ENCODE data around the gene UBASH3A.

UBASH3A gene

DNA sequence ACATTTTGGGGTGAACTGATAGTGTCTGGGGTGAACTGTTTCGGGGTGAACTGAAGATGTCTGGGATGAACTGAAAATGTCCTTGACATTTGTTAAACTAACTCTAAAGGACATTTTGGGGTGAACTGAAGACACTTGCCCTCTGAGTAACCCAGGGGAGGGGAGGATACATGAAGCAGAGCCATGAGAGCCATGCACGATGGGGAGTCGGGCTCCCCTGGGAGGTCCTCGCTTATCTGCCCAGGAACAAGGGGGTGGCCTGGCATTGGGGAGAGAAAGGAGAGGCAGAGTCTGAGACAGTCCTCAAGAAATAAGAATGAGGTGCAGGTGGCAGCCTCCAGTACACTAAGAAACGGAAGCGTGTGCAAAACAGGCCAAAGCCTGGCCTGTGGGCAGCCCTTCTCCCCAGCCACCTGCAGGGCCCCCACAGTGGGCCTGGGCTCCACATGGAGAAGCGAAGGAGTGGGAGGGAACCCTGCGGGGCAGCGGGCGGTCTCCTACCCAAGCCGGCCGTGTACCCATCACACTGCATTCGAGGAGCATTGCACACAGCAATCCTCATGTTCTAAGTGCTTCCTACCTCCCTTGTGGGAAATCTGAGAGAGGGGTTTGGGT is 68.1 kb downstream of the UBASH3A start:
- DNase-seq = no peak

DNA sequence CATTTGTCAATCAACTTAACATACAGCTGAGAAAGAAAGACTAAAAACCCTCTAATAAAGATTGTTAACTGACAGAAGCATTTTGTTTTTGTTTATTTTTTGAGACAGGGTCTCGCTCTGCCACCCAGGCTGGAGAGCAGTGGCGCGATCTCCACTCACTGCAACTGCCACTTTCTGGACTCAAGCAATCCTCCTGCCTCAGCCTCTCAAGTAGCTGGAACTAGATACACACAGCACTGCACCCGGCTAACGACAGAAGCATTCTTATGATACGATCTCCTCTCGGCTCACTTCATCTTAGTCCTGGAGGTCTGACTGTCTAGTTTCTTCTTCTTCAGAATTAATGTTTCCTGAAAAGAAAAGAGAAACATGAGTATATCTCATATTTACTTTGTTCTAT is 68.8 kb downstream of the UBASH3A start:
- no peak for DNase-seq

DNA sequence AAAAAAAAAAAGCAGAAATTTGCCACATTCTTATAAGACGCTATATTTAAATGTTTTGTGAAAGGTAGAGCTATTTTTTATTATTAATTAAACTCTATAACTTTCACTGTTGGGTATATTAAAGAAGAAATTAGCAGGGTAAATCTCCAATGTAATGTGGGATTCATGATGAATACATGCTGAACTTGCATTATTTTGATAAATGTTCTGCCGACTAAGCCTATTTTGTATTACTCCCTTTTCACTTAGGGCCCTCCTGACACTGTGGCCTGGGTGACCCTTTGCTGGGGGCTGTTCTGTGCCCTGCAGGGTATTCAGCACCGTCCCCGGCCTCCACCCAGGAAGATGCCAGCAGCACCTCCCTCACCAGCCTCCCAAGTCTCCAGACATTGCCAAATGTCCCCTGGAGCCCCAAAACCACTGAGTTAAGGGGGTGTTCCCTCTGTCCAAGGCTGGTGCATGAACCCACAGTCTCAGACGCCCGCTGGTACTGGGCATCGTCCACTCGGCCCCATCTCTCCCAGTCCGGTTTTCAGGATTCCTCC is 69.9 kb downstream of the UBASH3A start:
- no peak for DNase-seq

DNA sequence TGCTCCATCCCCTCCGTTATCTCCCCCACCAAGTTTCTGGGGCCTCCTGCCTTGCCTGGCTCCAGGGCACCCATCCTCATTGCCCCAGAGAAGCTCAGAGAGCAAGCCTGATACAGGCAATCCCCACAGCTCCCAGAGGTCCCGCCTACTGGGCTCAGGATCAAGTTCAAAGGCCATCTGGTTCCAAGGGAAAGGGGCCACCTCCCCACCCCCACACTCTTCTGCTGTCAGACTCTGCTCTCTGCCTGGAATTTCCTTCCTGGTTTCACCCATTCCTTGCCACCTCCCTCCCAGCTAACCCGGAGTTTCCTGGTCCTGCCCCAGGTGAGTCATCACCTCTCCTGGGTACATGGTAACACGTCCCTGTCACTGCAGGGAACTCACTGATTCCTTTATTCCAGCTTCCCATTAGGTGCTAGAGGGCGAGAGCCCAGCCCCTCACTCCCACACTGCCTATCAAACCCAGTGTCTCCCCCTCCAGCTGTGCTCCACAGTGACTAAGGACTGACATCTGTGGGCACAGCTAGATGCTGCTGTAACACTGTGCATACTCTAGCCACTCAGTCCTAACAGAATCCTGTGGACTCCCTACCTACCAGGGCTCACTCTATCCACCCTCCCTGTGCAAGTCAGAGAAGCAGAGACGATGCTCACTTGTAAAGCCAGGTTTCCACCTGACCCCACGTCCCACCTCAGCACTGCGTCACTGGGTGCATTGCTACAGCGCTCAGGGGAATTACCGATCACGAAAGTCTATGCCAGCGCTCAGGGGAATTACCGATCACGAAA is 70.5 kb downstream of the UBASH3A start:
- DNase-seq = no peak

DNA sequence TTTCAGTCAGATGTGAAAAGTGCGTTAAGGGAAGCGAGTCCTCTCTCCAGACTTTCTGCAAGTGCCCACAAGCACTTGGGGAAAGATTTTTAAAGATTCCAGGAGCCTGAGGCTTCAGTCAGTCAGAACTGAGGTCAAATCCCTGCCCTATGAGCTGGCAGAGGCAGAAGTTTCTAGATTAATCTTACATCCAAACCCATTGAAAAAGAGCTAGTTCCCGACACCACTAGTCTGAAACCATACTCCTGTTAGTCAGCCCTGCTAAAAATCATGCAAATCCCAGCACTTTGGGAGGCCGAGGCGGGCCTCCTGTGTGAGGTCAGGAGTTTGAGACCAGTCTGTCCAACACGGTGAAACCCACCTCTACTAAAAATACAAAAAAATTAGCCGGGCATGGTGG is 71.3 kb downstream of the UBASH3A start:
- DNase-seq = no peak

DNA sequence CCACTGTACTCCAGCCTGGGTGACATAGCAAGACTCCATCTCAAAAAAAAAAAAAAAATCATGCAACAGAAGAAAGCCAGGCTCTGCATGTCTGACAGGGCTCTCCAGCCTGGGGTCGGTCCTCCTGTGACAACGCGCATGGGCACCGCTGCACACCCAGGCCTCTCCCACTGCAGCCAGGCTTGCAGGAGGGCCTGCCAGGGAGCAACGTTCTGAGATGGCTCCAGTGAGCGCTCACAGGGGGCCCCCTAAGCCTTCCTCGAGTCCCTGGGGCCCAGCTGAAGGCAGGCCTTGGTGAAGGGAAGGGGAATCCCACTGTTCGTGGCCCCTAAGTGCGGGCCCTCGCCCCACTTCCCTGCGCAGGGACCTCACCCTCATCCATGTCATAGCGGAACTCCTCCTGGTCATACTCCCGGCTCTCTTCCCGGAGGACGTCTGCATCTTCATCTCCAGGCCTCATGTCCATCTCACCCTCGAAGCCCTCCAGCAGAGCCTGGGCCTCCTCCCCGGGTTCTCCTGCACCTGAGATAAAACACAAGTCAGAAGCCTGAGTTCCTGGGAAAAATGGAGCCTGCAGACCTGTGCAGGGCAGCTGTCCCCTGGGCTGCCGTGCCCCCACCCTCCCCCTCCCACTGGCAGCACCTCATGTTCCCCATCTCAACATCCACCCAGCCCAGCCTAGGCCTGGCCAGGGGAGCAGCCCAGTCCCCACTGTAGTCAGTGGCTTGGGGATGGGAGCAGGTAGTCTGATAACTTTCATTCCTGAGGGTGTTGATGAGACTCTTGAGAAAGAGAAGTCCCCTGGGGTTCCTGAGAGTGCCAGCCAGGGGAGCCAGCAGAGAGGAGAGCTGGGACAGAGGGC is 72.1 kb downstream of the UBASH3A start:
- no peak for DNase-seq

DNA sequence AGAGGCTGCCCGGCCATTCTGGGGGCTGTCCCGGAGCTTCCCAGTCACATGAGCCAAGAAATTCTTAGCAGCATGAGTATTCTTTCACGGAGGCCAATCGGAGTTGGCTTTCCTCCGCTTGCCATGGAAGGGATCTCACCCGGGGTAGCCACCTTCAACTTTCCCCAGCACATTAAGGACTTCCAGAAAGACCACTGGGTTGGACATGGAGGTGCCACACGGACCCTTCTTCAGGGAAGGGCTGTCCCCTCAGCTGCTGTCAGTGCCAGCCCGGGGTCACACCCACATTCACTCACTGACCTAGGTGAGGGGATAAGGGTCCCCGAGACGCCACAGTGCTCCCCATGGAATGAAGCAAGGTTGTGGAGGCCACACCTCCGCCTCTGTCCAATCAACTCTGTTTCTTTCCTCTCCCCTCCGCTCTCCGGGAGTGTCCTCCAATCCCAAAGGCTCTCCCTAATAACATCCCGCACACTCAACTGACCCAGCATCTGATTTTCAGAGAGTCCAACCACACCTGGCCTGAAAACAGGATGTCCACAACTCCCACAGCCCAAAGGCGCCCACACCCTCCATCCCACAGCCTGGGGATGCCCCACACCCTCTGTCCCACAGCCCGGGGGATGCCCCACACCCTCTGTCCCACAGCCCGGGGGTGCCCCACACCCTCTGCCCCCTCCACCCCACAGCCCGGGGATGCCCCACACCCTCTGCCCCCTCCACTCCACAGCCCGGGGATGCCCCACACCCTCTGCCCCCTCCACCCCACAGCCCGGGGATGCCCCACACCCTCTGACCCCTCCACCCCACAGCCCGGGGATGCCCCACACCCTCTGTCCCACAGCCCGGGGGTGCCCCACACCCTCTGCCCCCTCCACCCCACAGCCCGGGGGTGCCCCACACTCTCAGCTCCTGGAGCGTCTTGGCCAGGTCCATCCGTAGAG is 73.0 kb downstream of the UBASH3A start:
- no peak for DNase-seq

DNA sequence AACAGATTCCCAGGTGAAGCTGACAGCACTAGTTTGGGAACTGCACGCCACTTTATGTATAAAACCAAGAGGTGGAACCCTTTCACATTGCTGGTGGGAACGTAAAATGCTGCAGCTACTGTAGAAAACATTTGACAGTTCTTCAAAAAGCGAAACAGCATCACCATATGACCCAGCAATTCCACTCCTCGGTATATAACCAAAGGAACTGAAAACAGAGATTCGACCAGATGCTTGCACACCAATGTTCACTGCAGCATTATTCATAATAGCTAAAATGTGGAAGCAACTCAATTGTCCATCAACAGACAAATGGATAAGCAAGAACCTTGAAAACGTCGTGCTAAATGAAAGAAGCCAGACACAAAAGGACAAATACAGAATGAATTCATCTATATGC is 74.8 kb downstream of the UBASH3A start:
- DNase-seq = no peak

DNA sequence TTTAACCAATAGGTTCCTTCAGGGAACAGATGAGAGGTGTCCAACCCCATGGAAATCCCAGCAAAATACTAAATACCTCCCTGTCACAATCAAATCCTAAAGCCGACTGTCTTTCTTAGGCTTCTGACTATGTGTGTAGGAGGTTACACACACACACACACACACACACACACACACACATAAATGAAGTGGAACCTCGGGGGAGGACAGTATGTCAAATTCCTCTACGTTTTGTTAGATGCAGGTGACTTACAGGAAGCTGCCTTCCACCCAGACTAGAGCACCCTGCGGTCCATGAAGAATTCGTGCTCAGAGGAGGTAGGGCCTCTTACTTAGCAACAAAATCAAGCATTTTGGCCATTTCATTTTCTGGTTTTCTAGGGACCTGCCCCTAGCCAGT is 75.9 kb downstream of the UBASH3A start:
- no peak for DNase-seq

DNA sequence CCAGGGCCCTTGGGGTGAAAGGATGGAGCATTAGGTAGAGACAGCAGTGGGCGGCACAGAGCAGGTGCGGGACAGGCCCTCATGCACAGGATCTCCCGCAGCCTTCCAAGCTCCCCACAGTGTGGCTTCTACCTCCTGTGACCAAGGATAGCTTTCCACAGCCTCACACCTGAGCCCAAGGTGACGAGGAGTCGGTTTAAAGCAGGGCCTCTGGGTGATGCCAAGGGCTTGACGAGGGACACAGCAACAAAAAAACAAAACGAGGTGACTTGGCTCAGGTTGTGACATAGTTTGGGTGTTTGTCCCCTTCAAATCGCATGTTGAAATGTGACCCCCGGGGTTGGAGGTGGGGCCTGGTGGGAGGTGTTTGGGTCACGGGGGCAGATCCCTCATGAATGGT is 77.0 kb downstream of the UBASH3A start:
- DNase-seq = no peak

DNA sequence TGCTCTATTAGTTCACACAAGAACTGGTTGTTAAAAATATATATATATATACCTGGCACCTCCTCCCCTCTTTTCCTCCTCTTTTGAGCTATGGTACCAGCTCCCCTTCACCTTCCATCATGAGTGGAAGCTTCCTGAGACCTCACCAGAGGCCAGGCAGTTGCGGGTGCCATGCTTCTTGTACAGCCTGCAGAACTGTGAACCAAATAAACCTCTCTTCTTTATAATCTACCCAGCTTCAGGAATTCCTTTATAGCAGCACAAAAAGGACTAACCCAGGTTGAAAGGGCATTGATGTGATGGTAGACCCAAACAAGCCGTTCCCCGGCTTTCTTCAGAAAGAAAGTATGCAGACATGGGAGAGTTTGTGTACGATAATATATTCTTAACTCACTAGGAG is 77.5 kb downstream of the UBASH3A start:
- DNase-seq = no peak

DNA sequence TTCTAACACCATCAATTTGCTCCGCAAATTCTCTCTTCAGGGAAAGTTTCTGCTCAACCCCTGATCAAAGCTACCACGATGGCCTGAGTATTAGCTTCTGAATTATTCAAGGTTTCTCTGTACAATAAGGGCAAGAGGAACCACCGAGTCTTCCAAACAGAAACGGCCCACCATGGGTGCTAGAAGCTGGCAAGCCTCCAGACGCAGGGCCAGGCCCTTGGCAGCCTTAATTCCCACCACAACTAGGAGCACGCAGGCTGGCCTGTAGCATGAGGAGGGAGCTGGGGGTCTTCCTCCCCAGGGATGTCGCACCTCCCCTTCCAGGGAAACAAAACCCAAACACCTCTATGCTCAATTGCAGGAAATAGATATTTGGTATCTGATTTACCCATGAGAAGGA is 81.3 kb downstream of the UBASH3A start:
- DNase-seq = no peak

DNA sequence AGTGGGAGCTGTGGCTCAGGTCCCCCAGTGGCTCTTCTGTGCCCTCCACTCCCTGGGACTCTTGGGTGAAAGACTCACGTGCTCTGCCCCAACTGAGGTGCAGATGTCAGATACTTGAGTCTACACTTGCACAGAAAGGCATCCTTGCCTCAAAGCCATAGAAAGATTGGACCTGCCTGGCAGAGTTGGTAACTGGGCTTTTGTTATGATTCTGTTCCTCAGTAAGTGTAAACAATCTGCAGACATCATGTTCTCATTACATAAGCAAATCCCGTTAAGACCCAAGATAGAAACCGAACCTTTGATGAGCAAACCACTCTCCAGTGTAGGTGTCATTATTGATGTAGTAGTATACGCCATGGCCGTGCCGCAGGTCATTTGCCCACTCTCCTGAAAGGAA is 82.4 kb downstream of the UBASH3A start:
- DNase-seq = no peak

DNA sequence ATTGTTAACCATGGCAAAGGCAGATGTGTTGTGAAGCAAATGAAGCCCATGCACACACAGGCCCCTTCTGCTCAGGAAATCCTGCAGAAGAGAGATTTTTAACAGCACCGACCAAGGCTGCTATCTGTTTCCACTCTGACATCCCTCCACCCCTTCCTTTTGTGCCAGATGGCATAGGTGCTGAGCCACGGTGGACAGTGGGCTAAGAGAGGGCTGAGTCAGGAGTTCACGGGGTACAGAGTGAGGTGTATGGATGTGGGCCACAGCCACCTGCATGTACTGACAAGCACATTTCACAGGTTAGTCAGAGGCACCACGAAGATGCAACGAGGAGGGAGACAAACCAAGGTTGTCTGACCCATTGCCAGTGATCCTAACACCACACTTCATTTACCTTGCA is 82.8 kb downstream of the UBASH3A start:
- DNase-seq = no peak

DNA sequence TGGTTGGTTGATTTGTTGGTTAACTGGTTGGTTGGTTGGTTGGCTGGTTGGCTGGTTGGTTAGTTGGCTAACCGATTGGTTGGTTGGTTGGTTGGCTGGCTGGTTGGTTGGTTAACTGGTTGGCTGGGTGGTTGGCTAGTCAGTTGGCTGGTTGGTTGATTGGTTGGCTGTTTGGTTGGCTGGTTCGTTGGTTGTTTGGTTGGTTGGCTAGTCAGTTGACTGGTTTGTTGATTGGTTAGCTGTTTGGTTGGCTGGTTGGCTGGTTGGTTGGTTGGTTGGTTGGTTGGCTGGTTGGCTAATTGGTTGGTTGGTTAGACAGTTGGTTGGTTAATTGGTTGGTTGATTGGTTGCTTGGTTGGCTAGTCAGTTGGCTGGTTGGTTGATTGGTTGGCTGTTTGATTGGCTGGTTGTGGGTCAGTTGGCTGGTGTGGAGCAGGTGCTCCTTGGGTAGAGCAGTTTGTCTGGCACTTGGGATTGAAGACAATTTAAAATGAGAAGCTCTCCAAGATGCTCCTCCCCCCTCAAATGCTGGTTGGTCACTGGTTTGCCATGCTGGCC is 85.4 kb downstream of the UBASH3A start:
- no peak for DNase-seq

DNA sequence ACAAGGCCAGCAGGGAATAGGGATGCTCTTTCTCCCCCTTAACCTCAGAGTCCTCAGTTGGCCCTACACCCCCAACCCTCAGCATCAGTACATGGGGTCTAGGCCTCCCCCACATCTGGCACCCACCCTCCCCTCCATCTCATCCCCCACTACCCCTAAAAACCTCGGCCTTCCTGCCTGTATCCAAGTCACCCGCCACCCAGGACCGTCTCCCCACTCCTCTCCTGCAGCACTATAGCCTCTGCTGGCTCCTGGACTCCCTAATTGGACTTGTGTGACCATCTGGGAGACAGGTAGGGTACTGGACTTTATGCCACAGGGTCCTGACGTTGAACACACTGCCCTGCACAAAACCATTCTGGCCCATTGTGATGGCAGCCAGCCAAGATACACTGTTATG is 86.3 kb downstream of the UBASH3A start:
- no peak for DNase-seq

DNA sequence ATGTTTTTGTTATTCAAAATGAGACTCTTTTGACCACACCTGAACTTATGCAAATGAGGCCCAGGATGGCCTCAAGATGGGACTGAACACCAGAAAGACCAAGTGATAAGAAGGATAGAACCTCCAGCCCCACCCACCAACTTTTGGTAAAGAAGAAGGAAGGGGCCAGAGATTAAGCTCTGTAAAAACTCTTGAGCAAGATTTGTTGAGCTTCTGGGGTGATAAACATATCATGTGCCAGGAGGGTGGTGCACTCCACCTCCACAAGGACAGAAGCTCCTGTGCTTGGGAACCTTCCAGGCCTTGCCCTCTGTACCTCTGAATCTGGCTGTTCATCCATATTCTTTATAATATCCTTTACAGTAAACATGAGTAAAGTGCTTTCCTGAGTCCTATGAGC is 87.0 kb downstream of the UBASH3A start:
- DNase-seq = no peak

DNA sequence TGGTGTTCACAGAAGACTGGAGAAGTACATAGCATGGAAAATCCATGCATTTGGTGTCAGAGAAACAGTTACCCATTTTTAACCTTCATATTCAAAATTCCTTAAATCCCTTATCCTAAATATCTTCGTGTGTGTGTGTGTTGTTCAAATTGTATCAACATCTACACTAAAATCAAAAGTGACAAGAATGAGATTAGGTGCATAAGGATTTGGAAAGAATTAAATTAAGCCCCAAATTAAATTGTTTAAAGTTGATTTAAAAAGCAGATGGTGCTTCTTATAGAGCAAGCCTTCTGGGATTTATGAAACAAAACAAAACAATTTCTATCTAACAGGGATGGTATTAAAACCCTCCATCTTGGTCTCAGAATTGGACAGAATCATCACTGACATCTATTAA is 87.6 kb downstream of the UBASH3A start:
- DNase-seq = no peak

DNA sequence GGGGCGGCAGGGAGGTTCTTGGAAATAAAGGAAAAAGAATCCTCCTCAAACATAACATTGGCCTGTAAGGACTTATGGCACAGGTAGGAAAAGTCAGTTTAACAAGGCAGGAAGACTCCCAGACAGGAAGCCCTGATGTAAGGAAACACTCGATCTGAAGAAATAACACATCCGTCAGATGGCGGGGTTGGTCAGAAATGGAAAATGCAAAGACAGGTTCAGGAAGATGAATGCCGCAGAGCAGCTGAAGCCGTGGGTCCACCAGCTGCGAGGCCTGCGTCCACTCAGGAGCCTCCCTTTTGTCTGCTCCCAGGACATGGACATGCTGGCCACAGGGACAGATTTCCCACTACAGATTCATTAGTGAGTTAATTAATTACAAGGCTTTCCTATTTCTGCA is 88.5 kb downstream of the UBASH3A start:
- DNase-seq = no peak

DNA sequence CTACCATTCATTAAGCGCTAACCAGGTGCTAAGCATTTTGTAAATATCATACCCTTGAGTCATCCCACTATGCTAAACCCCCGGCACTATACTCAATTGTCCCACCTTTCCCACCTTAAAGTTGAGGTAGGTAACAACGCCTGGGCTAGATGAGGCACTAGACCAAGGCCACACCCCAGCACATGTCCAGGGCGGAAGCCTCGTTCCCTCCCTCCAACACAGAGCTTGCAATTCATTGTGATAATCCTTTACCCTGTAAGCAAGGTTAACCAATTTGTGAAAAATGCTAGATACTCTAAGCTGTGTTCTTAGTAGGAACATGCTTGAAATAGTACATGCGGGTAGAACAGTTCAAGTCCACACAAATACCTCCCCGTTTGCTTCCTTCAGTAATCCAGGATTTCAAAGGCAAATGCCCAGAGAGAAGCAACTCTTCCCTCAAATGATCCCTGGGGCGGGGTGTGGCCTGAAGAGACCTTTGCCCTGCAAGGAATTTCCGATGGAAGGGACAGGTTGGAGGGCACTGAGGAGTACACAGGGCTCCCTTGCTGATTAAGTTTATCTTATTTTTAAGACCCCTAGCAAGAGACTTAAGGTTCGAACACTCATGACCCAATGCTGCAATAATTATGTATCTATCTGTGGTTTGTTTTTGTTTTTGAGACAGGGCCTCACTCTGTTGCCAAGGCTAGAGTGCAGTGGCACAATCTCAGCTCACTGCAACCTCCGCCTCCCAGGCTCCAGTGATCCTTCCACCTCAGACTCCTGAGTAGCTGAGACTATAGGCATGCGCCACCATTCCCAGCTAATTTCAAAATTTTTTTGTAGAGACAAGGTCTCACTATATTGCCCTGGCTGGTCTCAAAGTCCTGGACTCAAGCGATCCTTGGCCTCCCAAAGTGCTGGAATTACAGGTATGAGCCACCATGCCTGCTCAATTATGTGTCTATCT is 89.7 kb downstream of the UBASH3A start:
- DNase-seq = no peak

DNA sequence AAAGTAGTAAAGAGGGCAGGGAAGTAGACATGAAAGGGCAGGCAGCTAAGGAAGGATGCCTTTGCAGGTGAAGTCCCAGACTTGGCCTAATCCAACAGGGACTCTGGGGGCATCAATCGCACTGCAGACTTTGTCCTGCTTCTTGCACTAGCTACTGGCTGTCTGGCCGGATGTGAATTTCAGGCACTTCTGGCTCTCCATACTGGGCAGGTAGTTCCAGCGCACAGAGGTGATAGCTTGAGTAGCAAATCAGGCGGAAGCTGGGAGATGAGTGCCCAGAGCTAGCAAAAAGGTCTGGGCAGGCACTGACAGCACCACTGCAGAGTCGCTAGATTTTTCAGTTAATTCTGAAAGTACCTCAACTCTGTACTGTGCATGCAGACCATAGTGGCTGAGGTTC is 91.3 kb downstream of the UBASH3A start:
- DNase-seq = no peak
